BLaER1 (cell line): ENCODE results near the gene COL2A1.

Experiments
- H3K27ac ChIP-seq: shearing (Covaris generic); formaldehyde crosslinking; 2 replicates; pipeline ENCODE4 v1.8.1; 2022
- H3K27me3 ChIP-seq: shearing (Covaris generic); formaldehyde crosslinking; 2 replicates; pipeline ENCODE4 v1.8.1; 2022
- H3K36me3 ChIP-seq: shearing (Covaris generic); formaldehyde crosslinking; 2 replicates; pipeline ENCODE4 v1.8.1; 2022
- H3K4me1 ChIP-seq: shearing (Covaris generic); formaldehyde crosslinking; 2 replicates; pipeline ENCODE4 v1.8.1; 2022
- H3K4me2 ChIP-seq: shearing (Covaris generic); formaldehyde crosslinking; 2 replicates; pipeline ENCODE4 v1.8.1; 2022
- H3K4me3 ChIP-seq: shearing (Covaris generic); formaldehyde crosslinking; 2 replicates; pipeline ENCODE4 v1.8.1; 2022
- H3K9ac ChIP-seq: shearing (Covaris generic); formaldehyde crosslinking; 2 replicates; pipeline ENCODE4 v1.8.1; 2022
- H3K9me3 ChIP-seq: shearing (Covaris generic); formaldehyde crosslinking; 2 replicates; pipeline ENCODE4 v1.8.1; 2022
- H4K20me1 ChIP-seq: shearing (Covaris generic); formaldehyde crosslinking; 2 replicates; pipeline ENCODE4 v1.8.1; 2022
- Cebpa-rat ChIP-seq: shearing (Covaris generic); IDR thresholded peaks from 2 replicates; pipeline ENCODE4 v1.8.1; 2022

COL2A1 gene

GRCh38 chr12:48023386-48023785, 19.1 kb upstream of the COL2A1 start:
- no peak overlapping the region for H3K4me3 ChIP-seq
- no peaks in the 10 kb centered on the region for H4K20me1 ChIP-seq
- H3K9me3 ChIP-seq: no peaks in the 10 kb centered on the region
- no peak overlapping the region for H3K4me2 ChIP-seq
- TF ChIP-seq Cebpa-rat: no peak
- no peak overlapping the region for H3K27ac ChIP-seq
- H3K36me3 ChIP-seq: no peaks in the 10 kb centered on the region
- H3K27me3 ChIP-seq: no peaks in the 10 kb centered on the region
- no peak overlapping the region for H3K9ac ChIP-seq
- H3K4me1 ChIP-seq: peaks cover 23% of the 10 kb centered on the region

- no peak for TF ChIP-seq Cebpa-rat
- Histone ChIP-seq H3K36me3 (no peaks in the 10 kb centered on the region), H3K27ac (no peak overlapping the region), H3K9me3 (no peaks in the 10 kb centered on the region), H3K9ac (no peak overlapping the region), H3K27me3 (no peaks in the 10 kb centered on the region), H3K4me3 (no peak overlapping the region), H3K4me1 (peaks cover 17% of the 10 kb centered on the region), H4K20me1 (no peaks in the 10 kb centered on the region), H3K4me2 (no peak overlapping the region)
Observed at GRCh38 chr12:48022676-48023385, 18.6 kb upstream of the COL2A1 start.

GRCh38 chr12:48022180-48022521, 17.9 kb upstream of the COL2A1 start:
- H3K4me3 ChIP-seq: no peak overlapping the region
- no peaks in the 10 kb centered on the region for H3K27me3 ChIP-seq
- no peak overlapping the region for H3K27ac ChIP-seq
- no peak for TF ChIP-seq Cebpa-rat
- no peaks in the 10 kb centered on the region for H4K20me1 ChIP-seq
- H3K4me1 ChIP-seq: peaks cover 10% of the 10 kb centered on the region
- H3K9me3 ChIP-seq: no peaks in the 10 kb centered on the region
- H3K9ac ChIP-seq: no peak overlapping the region
- no peaks in the 10 kb centered on the region for H3K36me3 ChIP-seq
- H3K4me2 ChIP-seq: no peak overlapping the region

- Histone ChIP-seq H3K27ac (no peak overlapping the region), H3K4me1 (peaks cover 5% of the 10 kb centered on the region), H3K36me3 (no peaks in the 10 kb centered on the region), H3K4me2 (no peak overlapping the region), H4K20me1 (no peaks in the 10 kb centered on the region), H3K4me3 (no peak overlapping the region), H3K9me3 (no peaks in the 10 kb centered on the region), H3K9ac (no peak overlapping the region), H3K27me3 (no peaks in the 10 kb centered on the region)
- TF ChIP-seq Cebpa-rat: no peak
Observed at GRCh38 chr12:48021485-48022179, 17.4 kb upstream of the COL2A1 start.

- Histone ChIP-seq H3K27me3 (no peaks in the 10 kb centered on the region), H3K4me1 (no peaks in the 10 kb centered on the region), H3K4me2 (no peak overlapping the region), H3K27ac (no peak overlapping the region), H3K4me3 (no peak overlapping the region), H3K9me3 (no peaks in the 10 kb centered on the region), H4K20me1 (no peaks in the 10 kb centered on the region), H3K36me3 (no peaks in the 10 kb centered on the region), H3K9ac (no peak overlapping the region)
- TF ChIP-seq Cebpa-rat: no peak
Observed at GRCh38 chr12:48019639-48020265, 15.5 kb upstream of the COL2A1 start.

- H3K27me3 ChIP-seq: no peaks in the 10 kb centered on the region
- no peaks in the 10 kb centered on the region for H3K36me3 ChIP-seq
- TF ChIP-seq Cebpa-rat: no peak
- no peaks in the 10 kb centered on the region for H3K4me1 ChIP-seq
- H3K27ac ChIP-seq: no peak overlapping the region
- no peak overlapping the region for H3K4me2 ChIP-seq
- H4K20me1 ChIP-seq: no peaks in the 10 kb centered on the region
- no peak overlapping the region for H3K4me3 ChIP-seq
- H3K9ac ChIP-seq: no peak overlapping the region
- no peaks in the 10 kb centered on the region for H3K9me3 ChIP-seq
Observed at GRCh38 chr12:48018618-48018995, 14.3 kb upstream of the COL2A1 start.

GRCh38 chr12:48017921-48018617, 13.8 kb upstream of the COL2A1 start:
- no peak overlapping the region for H3K4me2 ChIP-seq
- no peaks in the 10 kb centered on the region for H3K4me1 ChIP-seq
- H4K20me1 ChIP-seq: no peaks in the 10 kb centered on the region
- TF ChIP-seq Cebpa-rat: no peak
- no peaks in the 10 kb centered on the region for H3K36me3 ChIP-seq
- no peaks in the 10 kb centered on the region for H3K27me3 ChIP-seq
- no peaks in the 10 kb centered on the region for H3K9me3 ChIP-seq
- H3K9ac ChIP-seq: no peak overlapping the region
- no peak overlapping the region for H3K27ac ChIP-seq
- no peak overlapping the region for H3K4me3 ChIP-seq

GRCh38 chr12:48017496-48017895, 13.2 kb upstream of the COL2A1 start:
- Histone ChIP-seq H3K9me3 (no peaks in the 10 kb centered on the region), H3K27me3 (no peaks in the 10 kb centered on the region), H3K36me3 (no peaks in the 10 kb centered on the region), H3K27ac (no peak overlapping the region), H4K20me1 (no peaks in the 10 kb centered on the region), H3K4me1 (no peaks in the 10 kb centered on the region), H3K4me3 (no peak overlapping the region), H3K9ac (no peak overlapping the region), H3K4me2 (no peak overlapping the region)
- no peak for TF ChIP-seq Cebpa-rat

GRCh38 chr12:48016373-48017020, 12.2 kb upstream of the COL2A1 start:
- Histone ChIP-seq H3K4me2 (no peak overlapping the region), H3K36me3 (no peaks in the 10 kb centered on the region), H3K9me3 (no peaks in the 10 kb centered on the region), H3K27me3 (no peaks in the 10 kb centered on the region), H3K27ac (no peak overlapping the region), H4K20me1 (no peaks in the 10 kb centered on the region), H3K4me3 (no peak overlapping the region), H3K9ac (no peak overlapping the region), H3K4me1 (no peaks in the 10 kb centered on the region)
- no peak for TF ChIP-seq Cebpa-rat
